GM21723 (cell line): ENCODE measurements around the gene PRKAG2.

ENCODE experiments used
- ATAC-seq: cut with Tn5 transposase; IDR thresholded peaks from one replicate; pipeline ENCODE4 v1.9.1; 2021; ENCODE audit warnings: mild to moderate bottlenecking, moderate library complexity; ENCODE audit not compliant: unreplicated experiment

PRKAG2 gene

DNA sequence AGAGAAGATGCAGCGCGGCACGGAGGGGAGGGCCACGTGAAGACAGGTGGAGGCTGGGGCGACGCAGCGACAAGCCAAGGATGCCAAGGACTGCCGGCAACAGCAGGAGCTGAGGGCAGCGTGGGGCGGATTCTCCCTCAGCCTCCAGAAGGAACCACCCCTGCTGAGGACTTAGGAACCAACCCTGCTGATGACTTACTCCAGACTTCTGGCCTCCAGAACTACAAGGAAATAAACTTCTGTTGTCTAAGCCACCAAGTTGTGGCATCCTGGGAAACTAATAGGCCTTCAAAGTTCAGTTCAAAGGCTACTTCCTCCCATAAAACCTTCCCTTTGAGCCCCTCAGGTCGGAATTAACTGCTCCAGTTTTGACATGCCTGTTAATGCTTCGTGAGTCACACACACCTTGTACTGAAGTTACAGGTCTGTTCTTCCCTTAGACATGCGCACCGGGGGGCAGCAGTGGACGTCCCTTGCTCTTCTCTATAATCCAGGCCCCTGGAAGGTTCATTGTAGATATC lies 268.8 kb downstream of the PRKAG2 start:
- ATAC-seq = no peak

DNA sequence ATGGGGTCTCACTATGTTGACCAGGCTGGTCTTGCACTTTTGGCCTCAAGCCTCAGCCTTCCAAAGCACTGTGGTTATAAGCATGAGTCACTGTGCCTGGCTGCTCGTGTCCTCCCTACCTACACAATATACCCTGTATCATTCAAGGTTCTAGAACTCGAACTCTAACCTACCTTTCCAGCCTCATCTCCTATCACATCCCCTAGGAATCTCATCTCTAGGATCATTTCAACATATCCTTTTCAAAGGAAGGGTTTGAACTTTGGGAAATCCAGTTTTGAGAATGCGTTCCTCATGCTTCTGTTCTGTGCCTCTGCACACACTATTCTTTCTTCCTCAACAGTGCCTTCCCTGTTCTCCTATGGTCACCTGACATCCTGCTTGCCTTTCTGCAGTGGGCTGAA lies 269.4 kb downstream of the PRKAG2 start:
- ATAC-seq = no peak

DNA sequence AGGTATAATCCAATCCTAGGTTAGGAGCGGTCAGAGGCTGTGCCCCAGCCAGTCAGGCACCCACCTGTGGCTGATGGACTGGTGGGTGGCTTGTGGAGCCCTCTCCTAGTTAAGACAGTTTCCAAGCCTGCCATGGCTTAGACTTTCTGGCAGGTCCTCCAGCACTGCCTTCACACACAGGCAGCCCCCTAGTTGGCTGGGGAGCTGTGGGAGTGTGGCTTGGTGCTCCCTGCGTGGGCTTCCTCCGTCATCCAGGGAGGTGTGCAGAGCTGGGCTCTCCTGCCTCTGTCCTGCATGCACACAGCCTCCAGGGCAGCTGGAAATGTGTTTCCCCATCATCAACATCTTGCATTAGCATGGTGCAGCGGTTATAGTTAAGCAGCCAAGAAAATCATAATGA lies 273.0 kb downstream of the PRKAG2 start:
- ATAC-seq = no peak

- no peak for ATAC-seq
These were observed 275.2 kb downstream of the PRKAG2 start for GRCh38 chr7:151601521-151602305.

- ATAC-seq = no peak
These were observed 276.6 kb downstream of the PRKAG2 start for GRCh38 chr7:151600331-151600730.

DNA sequence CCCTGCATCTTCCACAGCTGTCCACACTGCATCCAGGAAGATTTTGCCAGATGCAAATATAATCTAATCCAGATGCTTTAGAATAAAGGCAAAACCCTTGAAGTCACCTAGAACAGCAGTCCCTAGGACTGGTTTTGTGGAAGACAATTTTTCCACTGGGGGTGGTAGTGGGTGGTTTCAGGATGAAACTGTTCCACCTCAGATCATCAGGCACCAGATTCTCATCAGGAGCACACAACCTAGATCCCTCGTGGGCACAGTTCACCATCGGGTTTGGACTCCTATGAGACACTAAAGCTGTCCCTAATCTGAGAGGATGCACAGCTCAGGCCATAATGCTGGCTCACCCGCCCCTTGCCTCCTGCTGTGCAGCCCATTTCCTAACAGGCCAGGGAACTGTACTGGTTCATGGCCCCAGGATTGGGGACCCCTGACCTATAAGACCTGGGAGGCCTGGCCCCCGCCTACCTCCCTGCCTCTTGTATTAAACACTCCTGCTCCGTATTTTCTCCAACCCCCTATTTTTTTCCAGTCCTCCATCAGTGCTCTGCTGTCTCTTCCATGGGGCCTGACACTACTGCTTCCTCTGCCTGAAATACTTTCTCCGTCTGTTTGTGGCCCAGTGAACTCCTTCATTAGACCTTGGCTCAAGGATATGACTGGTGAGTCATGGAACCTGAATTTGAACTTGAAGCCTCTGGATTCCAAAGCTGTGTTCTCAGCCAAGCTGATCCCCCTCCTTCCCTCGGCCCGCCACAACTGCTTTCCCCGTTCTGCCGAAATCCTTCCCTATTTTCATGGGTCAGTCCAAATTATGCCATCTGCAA lies 277.3 kb downstream of the PRKAG2 start:
- ATAC-seq = no peak

DNA sequence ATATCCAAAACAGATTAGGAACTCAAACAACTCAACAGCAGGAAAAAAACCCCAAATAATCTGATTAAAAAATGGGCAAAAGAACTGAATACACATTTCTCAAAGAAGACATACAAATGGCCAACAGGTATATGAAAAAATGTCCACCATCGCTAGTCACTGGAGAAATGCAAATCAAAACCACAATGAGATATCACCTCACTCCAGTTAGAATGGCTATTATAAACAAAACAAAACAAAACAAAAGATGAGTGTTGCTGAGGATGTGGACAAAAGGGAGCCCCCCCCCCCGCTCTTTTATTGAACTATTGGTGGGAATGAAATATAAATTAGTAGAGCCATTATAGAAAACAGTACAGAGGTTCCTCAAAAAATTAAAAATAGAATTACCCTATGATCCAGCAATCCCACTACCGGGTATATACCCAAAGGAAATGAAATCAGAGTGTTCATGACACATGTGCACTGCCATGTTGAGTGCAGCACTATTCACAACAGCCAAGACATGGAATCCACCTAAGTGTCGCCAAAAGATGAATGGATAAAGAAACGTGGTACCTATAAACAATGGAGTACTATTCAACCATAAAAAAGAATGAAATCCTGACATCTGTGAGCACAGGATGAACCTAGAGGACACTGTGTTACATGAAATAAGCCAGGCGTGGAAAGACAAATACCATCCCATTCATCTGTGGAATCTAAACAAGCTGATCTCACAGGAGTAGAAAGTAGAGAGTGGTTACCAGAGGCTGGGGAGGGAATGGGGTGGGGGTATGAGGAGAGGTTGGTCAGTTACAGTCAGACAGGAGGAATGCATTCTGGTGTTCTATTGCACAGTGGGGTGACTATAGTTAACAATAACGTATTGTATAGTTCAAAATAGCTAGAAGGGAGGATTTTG lies 279.1 kb downstream of the PRKAG2 start:
- no peak for ATAC-seq

GRCh38 chr7:151595702-151596350 lies 281.1 kb downstream of the PRKAG2 start:
- ATAC-seq = no peak

DNA sequence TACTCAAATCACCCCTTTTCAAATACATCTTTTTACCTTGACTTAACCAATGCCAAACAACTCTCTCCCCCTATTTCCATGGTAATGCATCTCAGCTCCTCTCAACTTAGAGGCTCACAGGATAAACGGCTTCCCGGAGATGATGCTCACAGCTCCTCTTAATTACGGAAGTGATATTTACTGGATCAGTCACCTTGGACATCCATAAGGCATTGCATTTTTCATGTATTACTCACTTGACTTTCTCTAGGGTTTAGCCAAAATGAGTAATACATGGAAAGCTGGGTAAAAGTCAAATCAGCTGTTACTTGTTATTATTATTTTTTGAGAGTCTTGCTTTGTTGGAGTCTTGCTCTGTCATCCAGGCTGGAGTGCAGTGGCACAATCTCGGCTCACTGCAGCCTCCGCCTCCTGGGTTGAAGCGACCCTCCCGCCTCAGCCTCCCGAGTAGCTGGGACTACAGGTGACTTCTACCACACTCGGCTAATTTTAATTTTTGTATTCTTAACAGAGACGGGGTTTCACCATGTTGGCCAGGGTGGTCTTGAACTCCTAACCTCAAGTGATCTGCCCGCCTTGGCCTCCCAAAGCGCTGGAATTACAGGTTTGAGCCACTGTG lies 283.9 kb downstream of the PRKAG2 start:
- ATAC-seq = no peak

DNA sequence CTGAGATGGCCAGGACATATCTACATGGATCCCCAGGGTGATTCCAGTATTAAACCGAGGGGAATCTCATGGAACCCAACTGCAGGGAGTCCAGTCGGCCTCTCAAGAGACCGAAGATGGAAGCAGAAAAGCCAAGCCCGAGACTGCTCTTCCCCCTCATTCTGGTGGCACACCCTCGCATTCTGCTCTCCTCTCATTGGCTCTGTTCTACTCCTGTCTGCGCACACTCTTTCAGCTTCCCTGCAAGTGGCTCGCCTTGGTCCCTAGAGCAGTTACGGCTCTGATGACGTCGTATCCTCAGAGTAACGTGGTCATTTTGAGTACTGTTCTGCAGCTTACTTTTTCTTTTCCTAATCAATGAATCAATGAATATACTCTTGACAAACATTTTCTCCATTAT lies 284.6 kb downstream of the PRKAG2 start:
- no peak for ATAC-seq

DNA sequence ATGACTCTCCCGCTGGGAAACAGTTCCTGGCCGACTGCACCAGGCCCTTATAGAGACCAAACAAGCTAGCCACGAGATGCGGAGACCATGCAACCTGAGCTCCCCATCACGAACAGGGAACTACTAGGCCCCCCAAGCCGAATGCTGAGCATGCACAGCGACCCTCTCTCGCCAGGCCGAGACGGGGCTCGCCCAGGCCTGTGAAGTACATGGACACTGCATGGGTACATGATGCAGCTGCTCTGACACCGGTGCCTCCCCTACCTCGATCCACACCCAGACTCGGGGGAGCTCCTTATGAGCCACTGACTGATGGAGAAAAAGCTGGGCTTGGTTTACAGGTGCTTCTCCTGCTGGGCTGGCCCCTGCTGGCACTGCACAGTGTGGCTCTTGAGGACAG lies 285.0 kb downstream of the PRKAG2 start:
- no peak for ATAC-seq

GRCh38 chr7:151590850-151591771 lies 285.8 kb downstream of the PRKAG2 start:
- peak; percentile 40 for ATAC-seq

DNA sequence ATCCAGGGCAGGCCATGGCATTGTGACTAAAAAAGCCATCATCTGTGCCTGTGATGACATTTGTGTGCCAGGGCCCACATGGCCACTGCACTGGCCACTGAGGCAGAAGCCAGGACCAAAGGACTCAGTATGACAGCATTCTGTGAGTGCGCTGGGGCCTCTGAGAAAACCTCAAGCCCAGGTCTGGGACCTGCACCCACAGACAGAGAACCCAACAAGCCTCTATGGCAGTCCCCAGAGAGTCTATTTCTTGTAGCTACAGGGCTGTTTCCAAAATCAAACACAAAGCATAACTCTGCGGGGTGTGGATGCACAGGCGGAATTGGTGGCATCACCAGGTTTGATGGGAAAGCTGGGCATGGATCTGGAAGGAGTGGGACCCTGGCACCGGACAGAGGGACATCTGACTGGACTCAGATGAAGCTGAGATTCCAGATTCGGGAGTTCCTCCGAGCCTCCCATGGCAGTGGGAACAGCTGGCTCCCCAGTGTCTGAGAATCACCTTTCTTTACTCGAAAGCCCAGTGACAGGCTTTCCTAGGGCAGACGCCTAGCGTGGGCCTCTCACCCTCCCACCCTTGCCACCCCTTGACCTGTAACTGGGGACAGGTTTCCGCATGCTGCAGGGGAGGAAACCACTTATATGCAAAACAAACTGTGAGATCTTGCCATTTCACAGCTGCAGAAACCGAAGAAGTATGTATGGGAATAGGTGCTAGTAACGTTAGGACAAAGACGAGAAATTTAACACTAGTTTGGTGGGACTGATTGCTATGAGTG lies 286.7 kb downstream of the PRKAG2 start:
- peak; percentile 91 for ATAC-seq

GRCh38 chr7:151588982-151589381 lies 287.9 kb downstream of the PRKAG2 start:
- no peak for ATAC-seq

DNA sequence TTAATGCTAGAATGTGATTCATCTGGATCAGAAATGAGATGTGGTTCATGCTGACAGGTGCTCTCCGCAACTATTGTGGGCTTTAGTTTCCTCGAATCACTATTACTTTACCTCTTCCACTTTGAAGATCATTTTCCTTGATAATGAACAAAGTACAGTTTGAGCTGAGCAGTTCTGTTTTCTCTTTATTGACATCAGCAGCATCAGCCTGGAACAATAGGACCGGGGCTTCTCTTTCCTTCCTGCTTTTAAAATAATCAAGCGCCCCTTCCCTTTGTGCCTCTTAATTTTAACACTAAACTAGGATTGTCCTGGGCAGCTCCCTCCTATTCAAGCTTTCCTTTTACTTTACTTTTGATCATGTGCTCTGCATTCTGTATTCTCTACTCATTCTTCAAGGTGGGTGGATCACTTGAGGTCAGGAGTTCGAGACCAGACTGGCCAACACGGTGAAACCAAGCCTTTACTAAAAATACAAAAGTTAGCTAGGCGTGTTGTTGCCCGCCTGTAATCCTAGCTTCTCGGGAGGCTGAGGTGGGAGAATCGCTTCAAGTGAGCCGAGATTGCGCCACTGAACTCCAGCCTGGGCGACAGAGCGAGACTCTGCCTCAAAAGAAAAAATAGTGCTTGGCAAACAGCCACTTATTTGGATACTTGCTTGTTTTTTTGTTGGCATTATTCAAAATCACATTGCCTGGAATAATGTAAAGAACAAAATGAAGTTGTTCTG lies 290.2 kb downstream of the PRKAG2 start:
- ATAC-seq = no peak

DNA sequence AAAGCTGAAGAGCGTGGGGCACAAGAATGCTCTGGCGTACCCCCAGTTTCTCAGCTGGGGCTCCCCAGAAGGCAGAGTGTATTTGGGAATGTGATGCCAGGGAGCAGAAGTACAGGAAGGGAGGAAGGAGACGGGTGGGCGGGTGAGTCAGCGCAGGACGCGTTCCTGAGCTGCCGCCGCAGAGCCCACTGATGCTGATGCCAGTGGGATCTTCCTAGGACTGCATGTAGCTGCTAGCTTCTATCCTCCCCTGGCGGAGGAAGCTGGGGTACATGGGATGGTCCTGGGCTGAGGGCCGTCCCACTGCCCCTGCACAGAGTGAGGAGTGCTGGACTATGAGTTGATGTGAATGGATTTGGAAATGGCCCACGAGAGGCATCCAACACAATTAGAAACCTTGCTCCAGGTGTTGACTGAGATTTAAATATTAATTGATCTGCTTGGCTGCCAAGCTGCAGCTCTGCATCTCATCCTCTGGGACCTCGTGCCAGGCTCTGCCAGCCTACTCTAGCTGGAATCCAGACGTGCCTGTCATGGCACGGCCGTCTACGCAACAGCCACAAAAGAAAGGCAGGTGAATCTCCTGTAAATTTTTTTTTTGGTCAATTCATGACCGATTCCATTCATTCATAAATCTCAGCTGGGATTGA lies 291.0 kb downstream of the PRKAG2 start:
- ATAC-seq = no peak

GRCh38 chr7:151581741-151582140 lies 295.2 kb downstream of the PRKAG2 start:
- ATAC-seq = no peak
